GM23338 (cell line): ENCODE results near the gene PRELID3B. TPM values are rescaled to one million over a fixed set of nuclear protein-coding genes. Genes with fewer than 3 reads are reported as not detected.

Source experiments
- CREB1 ChIP-seq: fragments of 250-450 bp; sonication (Bioruptor Pico); IDR thresholded peaks from 2 replicates; pipeline ENCODE4 v1.5.0; 2020; ENCODE audit warnings: low read depth, mild to moderate bottlenecking, moderate library complexity
- EZH2phosphoT487 ChIP-seq: fragments of 200-600 bp; sonication (generic); IDR thresholded peaks from one replicate; pipeline ENCODE4 v1.8.1; 2018; ENCODE audit warnings: antibody characterized with exemption; ENCODE audit not compliant: unreplicated experiment
- NANOG ChIP-seq: IDR thresholded peaks from 2 replicates; pipeline ENCODE4 v1.6.1; 2016; ENCODE audit warnings: antibody characterized with exemption, borderline replicate concordance
- POLR2AphosphoS5 ChIP-seq: IDR thresholded peaks from 2 replicates; pipeline ENCODE4 v1.6.1; 2016; ENCODE audit warnings: antibody characterized with exemption, low read depth
- STAT1 ChIP-seq: IDR thresholded peaks from one replicate; pipeline ENCODE4 v1.6.1; 2016; ENCODE audit warnings: antibody characterized with exemption; ENCODE audit not compliant: unreplicated experiment
- ZNF114 ChIP-seq: fragments of 250-450 bp; sonication (Bioruptor Pico); IDR thresholded peaks from 2 replicates; pipeline ENCODE4 v1.5.0; 2020; ENCODE audit warnings: mild to moderate bottlenecking, moderate library complexity
- ZNF331 ChIP-seq: fragments of 250-450 bp; sonication (Bioruptor Pico); IDR thresholded peaks from 2 replicates; pipeline ENCODE4 v1.5.0; 2020; ENCODE audit warnings: low read depth, mild to moderate bottlenecking, moderate library complexity
- polyA plus RNA-seq: library from polyadenylated mRNA; unstranded; fragments of >200 nt; fragmentation: Nextera tagmentation; extraction: Ambion mirVana; gene quantifications from 2 replicates; pipeline ENCODE4 v1.2.1, GENCODE V29; 2016
- total RNA-seq: library from RNA; depleted of rRNA; stranded (reverse); fragments of >200 nt; shearing (Covaris generic); gene quantifications from 2 replicates; pipeline ENCODE4 v1.2.3, GENCODE V29; 2014
- TF ChIP-seq, protein P1 (sequence below): fragments of 250-450 bp; sonication (Bioruptor Pico); IDR thresholded peaks from 2 replicates; pipeline ENCODE4 v1.5.0; 2020; ENCODE audit warnings: mild to moderate bottlenecking, moderate library complexity
- TF ChIP-seq, protein P2 (sequence below): IDR thresholded peaks from 2 replicates; pipeline ENCODE4 v1.6.1; 2016; ENCODE audit warnings: antibody characterized with exemption
- TF ChIP-seq, protein P3 (sequence below), 2 experiments: fragments of 200-600 bp in 1 of 2; sonication (generic) in 1 of 2; conservative IDR thresholded peaks; 2 replicates each; pipeline versions ENCODE4 v1.5.1 to v1.6.1; 2016 to 2017; ENCODE audit warnings: antibody characterized with exemption in 2 of 2, low read depth in 2 of 2, mild to moderate bottlenecking in 2 of 2, moderate library complexity in 1 of 2

Gene PRELID3B
- total and polyA plus RNA-seq, 2 experiments from 2014 or later, result 42.7 to 43.6 TPM

- TF ChIP-seq, protein P1, sequence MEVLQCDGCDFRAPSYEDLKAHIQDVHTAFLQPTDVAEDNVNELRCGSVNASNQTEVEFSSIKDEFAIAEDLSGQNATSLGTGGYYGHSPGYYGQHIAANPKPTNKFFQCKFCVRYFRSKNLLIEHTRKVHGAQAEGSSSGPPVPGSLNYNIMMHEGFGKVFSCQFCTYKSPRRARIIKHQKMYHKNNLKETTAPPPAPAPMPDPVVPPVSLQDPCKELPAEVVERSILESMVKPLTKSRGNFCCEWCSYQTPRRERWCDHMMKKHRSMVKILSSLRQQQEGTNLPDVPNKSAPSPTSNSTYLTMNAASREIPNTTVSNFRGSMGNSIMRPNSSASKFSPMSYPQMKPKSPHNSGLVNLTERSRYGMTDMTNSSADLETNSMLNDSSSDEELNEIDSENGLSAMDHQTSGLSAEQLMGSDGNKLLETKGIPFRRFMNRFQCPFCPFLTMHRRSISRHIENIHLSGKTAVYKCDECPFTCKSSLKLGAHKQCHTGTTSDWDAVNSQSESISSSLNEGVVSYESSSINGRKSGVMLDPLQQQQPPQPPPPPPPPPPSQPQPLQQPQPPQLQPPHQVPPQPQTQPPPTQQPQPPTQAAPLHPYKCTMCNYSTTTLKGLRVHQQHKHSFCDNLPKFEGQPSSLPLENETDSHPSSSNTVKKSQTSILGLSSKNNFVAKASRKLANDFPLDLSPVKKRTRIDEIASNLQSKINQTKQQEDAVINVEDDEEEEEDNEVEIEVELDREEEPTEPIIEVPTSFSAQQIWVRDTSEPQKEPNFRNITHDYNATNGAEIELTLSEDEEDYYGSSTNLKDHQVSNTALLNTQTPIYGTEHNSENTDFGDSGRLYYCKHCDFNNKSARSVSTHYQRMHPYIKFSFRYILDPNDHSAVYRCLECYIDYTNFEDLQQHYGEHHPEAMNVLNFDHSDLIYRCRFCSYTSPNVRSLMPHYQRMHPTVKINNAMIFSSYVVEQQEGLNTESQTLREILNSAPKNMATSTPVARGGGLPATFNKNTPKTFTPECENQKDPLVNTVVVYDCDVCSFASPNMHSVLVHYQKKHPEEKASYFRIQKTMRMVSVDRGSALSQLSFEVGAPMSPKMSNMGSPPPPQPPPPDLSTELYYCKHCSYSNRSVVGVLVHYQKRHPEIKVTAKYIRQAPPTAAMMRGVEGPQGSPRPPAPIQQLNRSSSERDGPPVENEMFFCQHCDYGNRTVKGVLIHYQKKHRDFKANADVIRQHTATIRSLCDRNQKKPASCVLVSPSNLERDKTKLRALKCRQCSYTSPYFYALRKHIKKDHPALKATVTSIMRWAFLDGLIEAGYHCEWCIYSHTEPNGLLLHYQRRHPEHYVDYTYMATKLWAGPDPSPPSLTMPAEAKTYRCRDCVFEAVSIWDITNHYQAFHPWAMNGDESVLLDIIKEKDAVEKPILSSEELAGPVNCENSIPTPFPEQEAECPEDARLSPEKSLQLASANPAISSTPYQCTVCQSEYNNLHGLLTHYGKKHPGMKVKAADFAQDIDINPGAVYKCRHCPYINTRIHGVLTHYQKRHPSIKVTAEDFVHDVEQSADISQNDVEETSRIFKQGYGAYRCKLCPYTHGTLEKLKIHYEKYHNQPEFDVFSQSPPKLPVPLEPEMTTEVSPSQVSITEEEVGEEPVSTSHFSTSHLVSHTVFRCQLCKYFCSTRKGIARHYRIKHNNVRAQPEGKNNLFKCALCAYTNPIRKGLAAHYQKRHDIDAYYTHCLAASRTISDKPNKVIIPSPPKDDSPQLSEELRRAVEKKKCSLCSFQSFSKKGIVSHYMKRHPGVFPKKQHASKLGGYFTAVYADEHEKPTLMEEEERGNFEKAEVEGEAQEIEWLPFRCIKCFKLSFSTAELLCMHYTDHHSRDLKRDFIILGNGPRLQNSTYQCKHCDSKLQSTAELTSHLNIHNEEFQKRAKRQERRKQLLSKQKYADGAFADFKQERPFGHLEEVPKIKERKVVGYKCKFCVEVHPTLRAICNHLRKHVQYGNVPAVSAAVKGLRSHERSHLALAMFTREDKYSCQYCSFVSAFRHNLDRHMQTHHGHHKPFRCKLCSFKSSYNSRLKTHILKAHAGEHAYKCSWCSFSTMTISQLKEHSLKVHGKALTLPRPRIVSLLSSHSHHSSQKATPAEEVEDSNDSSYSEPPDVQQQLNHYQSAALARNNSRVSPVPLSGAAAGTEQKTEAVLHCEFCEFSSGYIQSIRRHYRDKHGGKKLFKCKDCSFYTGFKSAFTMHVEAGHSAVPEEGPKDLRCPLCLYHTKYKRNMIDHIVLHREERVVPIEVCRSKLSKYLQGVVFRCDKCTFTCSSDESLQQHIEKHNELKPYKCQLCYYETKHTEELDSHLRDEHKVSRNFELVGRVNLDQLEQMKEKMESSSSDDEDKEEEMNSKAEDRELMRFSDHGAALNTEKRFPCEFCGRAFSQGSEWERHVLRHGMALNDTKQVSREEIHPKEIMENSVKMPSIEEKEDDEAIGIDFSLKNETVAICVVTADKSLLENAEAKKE, result no peak
- TF ChIP-seq, protein P2, sequence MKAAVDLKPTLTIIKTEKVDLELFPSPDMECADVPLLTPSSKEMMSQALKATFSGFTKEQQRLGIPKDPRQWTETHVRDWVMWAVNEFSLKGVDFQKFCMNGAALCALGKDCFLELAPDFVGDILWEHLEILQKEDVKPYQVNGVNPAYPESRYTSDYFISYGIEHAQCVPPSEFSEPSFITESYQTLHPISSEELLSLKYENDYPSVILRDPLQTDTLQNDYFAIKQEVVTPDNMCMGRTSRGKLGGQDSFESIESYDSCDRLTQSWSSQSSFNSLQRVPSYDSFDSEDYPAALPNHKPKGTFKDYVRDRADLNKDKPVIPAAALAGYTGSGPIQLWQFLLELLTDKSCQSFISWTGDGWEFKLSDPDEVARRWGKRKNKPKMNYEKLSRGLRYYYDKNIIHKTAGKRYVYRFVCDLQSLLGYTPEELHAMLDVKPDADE, result no peak
- TF ChIP-seq POLR2AphosphoS5 (no peak), ZNF114 (CRISPR knock-in tag) (no peak), EZH2phosphoT487 (no peak), ZNF331 (CRISPR knock-in tag) (no peak), CREB1 (CRISPR knock-in tag) (no peak), STAT1 (no peak), NANOG (no peak)
- TF ChIP-seq, protein P3, sequence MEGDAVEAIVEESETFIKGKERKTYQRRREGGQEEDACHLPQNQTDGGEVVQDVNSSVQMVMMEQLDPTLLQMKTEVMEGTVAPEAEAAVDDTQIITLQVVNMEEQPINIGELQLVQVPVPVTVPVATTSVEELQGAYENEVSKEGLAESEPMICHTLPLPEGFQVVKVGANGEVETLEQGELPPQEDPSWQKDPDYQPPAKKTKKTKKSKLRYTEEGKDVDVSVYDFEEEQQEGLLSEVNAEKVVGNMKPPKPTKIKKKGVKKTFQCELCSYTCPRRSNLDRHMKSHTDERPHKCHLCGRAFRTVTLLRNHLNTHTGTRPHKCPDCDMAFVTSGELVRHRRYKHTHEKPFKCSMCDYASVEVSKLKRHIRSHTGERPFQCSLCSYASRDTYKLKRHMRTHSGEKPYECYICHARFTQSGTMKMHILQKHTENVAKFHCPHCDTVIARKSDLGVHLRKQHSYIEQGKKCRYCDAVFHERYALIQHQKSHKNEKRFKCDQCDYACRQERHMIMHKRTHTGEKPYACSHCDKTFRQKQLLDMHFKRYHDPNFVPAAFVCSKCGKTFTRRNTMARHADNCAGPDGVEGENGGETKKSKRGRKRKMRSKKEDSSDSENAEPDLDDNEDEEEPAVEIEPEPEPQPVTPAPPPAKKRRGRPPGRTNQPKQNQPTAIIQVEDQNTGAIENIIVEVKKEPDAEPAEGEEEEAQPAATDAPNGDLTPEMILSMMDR (conservative IDR thresholded peaks at IDR 0.05; ENCODE audit: low read depth in 2 of 2), result no peak
Observed at GRCh38 chr20:59040667-59041066, 1.9 kb downstream of the PRELID3B start (continued).
